GM12878 (cell line): ENCODE data around the gene VKORC1.

Experiments used
- BMI1 ChIP-seq: fragments of 450-650 bp; IDR thresholded peaks from 2 replicates; pipeline ENCODE4 v1.6.1; 2016; ENCODE audit warnings: mild to moderate bottlenecking, moderate library complexity, borderline replicate concordance
- CTCF ChIP-seq, 3 experiments: IDR thresholded peaks in 2 of 3; conservative IDR thresholded peaks in 1 of 3; 2 replicates each; pipeline ENCODE4 v1.5.1; 2011; ENCODE audit warnings: low read depth in 3 of 3, low read length in 3 of 3, mild to moderate bottlenecking in 3 of 3, control low read depth in 2 of 3, moderate library complexity in 2 of 3, inconsistent platforms in 1 of 3, mixed read lengths in 1 of 3; ENCODE audit not compliant: control insufficient read depth in 2 of 3, insufficient read depth in 1 of 3; ENCODE audit errors: extremely low read depth in 1 of 3
- POLR2AphosphoS2 ChIP-seq: IDR thresholded peaks from 2 replicates; pipeline ENCODE4 v1.6.1; 2011; ENCODE audit warnings: low read depth, mild to moderate bottlenecking, low read length, improper control_type of control experiment, moderate library complexity

GRCh38 chr16:31118223-31119155 lies 23.9 kb upstream of the VKORC1 start:
- TF ChIP-seq BMI1: no peak
- TF ChIP-seq CTCF (IDR thresholded peaks at IDR 0.05 in 2 of 3, conservative IDR thresholded peaks at IDR 0.05 in 1 of 3; ENCODE audit: control insufficient read depth in 2 of 3, extremely low read depth in 1 of 3, insufficient read depth in 1 of 3, low read depth in 3 of 3, low read length in 3 of 3): no peak
- TF ChIP-seq POLR2AphosphoS2: no peak
